Loucy (cell line): ENCODE results near the gene PIK3C2A.
A peak's percentile ranks its signal among the peaks of the same experiment; 100 is the strongest.
"Not testable (repeated sequence)": the region's sequence is repeated elsewhere in the genome, so short reads cannot be mapped to it uniquely, and the experiment has no call there.

Experiments used
- H2AFZ ChIP-seq: fragments of 200-600 bp; sonication (generic); 2 replicates; pipeline ENCODE4 v1.6.0; 2016; ENCODE audit warnings: antibody characterized with exemption, mild to moderate bottlenecking, low read length, moderate library complexity
- H3F3A ChIP-seq: fragments of 200-600 bp; 2 replicates; pipeline ENCODE4 v1.6.0; 2016; ENCODE audit warnings: antibody characterized with exemption, low read depth, mild to moderate bottlenecking
- H3K27me3 ChIP-seq: fragments of 200-600 bp; sonication (generic); 2 replicates; pipeline ENCODE4 v1.6.1; 2014; ENCODE audit warnings: low read length, mild to moderate bottlenecking; ENCODE audit not compliant: insufficient read depth, poor library complexity, severe bottlenecking
- H3K36me3 ChIP-seq: fragments of 200-600 bp; sonication (generic); 2 replicates; pipeline ENCODE4 v1.6.1; 2016; ENCODE audit warnings: low read length; ENCODE audit not compliant: insufficient read depth
- H3K4me1 ChIP-seq: fragments of 200-600 bp; sonication (generic); 2 replicates; pipeline ENCODE4 v1.5.1; 2014; ENCODE audit warnings: low read length, mild to moderate bottlenecking; ENCODE audit not compliant: insufficient read depth, poor library complexity, severe bottlenecking
- H3K4me2 ChIP-seq: fragments of 200-600 bp; sonication (generic); 2 replicates; pipeline ENCODE4 v1.6.0; 2014; ENCODE audit warnings: antibody characterized with exemption, low read length, low read depth, mild to moderate bottlenecking; ENCODE audit not compliant: poor library complexity, severe bottlenecking
- H3K4me3 ChIP-seq: fragments of 200-600 bp; sonication (generic); 2 replicates; pipeline ENCODE4 v1.5.1; 2014; ENCODE audit warnings: low read length, mild to moderate bottlenecking, mixed read lengths; ENCODE audit not compliant: poor library complexity, severe bottlenecking
- H3K79me2 ChIP-seq: fragments of 200-600 bp; sonication (generic); 2 replicates; pipeline ENCODE4 v1.6.1; 2014; ENCODE audit warnings: low read length; ENCODE audit not compliant: insufficient read depth
- H3K9ac ChIP-seq: fragments of 200-600 bp; sonication (generic); 2 replicates; pipeline ENCODE4 v1.6.0; 2014; ENCODE audit warnings: mild to moderate bottlenecking, low read depth, low read length, moderate library complexity; ENCODE audit not compliant: poor library complexity, severe bottlenecking
- H3K9me2 ChIP-seq: fragments of 200-600 bp; sonication (generic); replicated peaks from 2 replicates; pipeline ENCODE4 v1.6.1; 2016; ENCODE audit warnings: low read depth, low read length, mixed read lengths
- H3K9me3 ChIP-seq: fragments of 200-600 bp; sonication (generic); 2 replicates; pipeline ENCODE4 v1.6.1; 2014; ENCODE audit warnings: mild to moderate bottlenecking, antibody characterized with exemption, low read length, low read depth; ENCODE audit not compliant: insufficient read depth
- H4K20me1 ChIP-seq: fragments of 200-600 bp; sonication (generic); 2 replicates; pipeline ENCODE4 v1.6.0; 2014; ENCODE audit warnings: antibody characterized with exemption, low read length, mild to moderate bottlenecking; ENCODE audit not compliant: insufficient read depth, poor library complexity, severe bottlenecking
- CTCF ChIP-seq: fragments of 200-600 bp; sonication (generic); conservative IDR thresholded peaks from 2 replicates; pipeline ENCODE4 v1.5.1; 2014; ENCODE audit warnings: mild to moderate bottlenecking, antibody characterized with exemption, low read length
- EZH2phosphoT487 ChIP-seq: fragments of 200-600 bp; IDR thresholded peaks from 2 replicates; pipeline ENCODE4 v1.6.1; 2018; ENCODE audit warnings: antibody characterized with exemption, mild to moderate bottlenecking, moderate library complexity, borderline replicate concordance

Gene PIK3C2A

GRCh38 chr11:17252704-17253103 is 44.9 kb upstream of the PIK3C2A start:
- Histone ChIP-seq H4K20me1 (no peaks in the 10 kb centered on the region), H3K36me3 (no peaks in the 10 kb centered on the region), H3K4me2 (no peak overlapping the region), H3K79me2 (no peaks in the 10 kb centered on the region), H3K4me3 (no peak overlapping the region), H3F3A (no peaks in the 10 kb centered on the region), H2AFZ (no peak overlapping the region), H3K9me3 (no peaks in the 10 kb centered on the region), H3K27me3 (peaks cover 12% of the 10 kb centered on the region), H3K9me2 (no peaks in the 10 kb centered on the region), H3K9ac (no peak overlapping the region), H3K4me1 (no peaks in the 10 kb centered on the region)
- TF ChIP-seq EZH2phosphoT487: no peak
- no peak for TF ChIP-seq CTCF

GRCh38 chr11:17250561-17251350 is 43.0 kb upstream of the PIK3C2A start:
- no peak overlapping the region for H3K9ac ChIP-seq

GRCh38 chr11:17244046-17244445 is 36.3 kb upstream of the PIK3C2A start:
- Histone ChIP-seq H2AFZ (no peak overlapping the region), H3K36me3 (no peaks in the 10 kb centered on the region), H3K9ac (no peak overlapping the region), H3K27me3 (peaks cover 33% of the 10 kb centered on the region), H3K4me2 (peak overlapping the region; percentile 12), H3K79me2 (no peaks in the 10 kb centered on the region), H3K9me2 (no peaks in the 10 kb centered on the region), H3K4me3 (no peak overlapping the region), H3F3A (0 out of 2 replicates have a peak, but pooled peaks cover 4% of the 10 kb centered on the region), H3K9me3 (no peaks in the 10 kb centered on the region), H4K20me1 (no peaks in the 10 kb centered on the region), H3K4me1 (peaks cover 8% of the 10 kb centered on the region)
- TF ChIP-seq CTCF (no peak), EZH2phosphoT487 (no peak)

More at GRCh38 chr11:17250561-17251350, 43.0 kb upstream of the PIK3C2A start:
- Histone ChIP-seq H4K20me1 (no peaks in the 10 kb centered on the region), H3K4me2 (no peak overlapping the region), H2AFZ (no peak overlapping the region), H3K27me3 (peaks cover 13% of the 10 kb centered on the region), H3K9me3 (no peaks in the 10 kb centered on the region), H3K36me3 (no peaks in the 10 kb centered on the region), H3K4me3 (no peak overlapping the region), H3K9me2 (no peaks in the 10 kb centered on the region), H3K4me1 (no peaks in the 10 kb centered on the region), H3F3A (no peaks in the 10 kb centered on the region), H3K79me2 (no peaks in the 10 kb centered on the region)
- TF ChIP-seq EZH2phosphoT487: no peak
- TF ChIP-seq CTCF: no peak

- H3K4me2 ChIP-seq, H4K20me1 ChIP-seq, H3K36me3 ChIP-seq, H3K9me3 ChIP-seq, H3K9me2 ChIP-seq, H3K79me2 ChIP-seq, H3K4me1 ChIP-seq, H3K9ac ChIP-seq, H3F3A ChIP-seq, H3K4me3 ChIP-seq, H2AFZ ChIP-seq: not testable (repeated sequence)
- peaks cover 25% of the 10 kb centered on the region for H3K27me3 ChIP-seq
These were observed 35.2 kb upstream of the PIK3C2A start for GRCh38 chr11:17242954-17243353.
